HEK293 (cell line): ENCODE data around the gene KCNK7.

ENCODE experiments used
- BCL11A ChIP-seq: fragments of 450-650 bp; formaldehyde crosslinking; IDR thresholded peaks from 2 replicates; pipeline ENCODE4 v1.5.1; 2016; ENCODE audit warnings: low read depth, missing biosample characterization, missing genetic modification characterization
- YY2 ChIP-seq: fragments of 450-650 bp; formaldehyde crosslinking; IDR thresholded peaks from 2 replicates; pipeline ENCODE4 v1.5.1; 2016; ENCODE audit warnings: missing biosample characterization, missing genetic modification characterization
- ZNF133 ChIP-seq: fragments of 450-650 bp; formaldehyde crosslinking; IDR thresholded peaks from 2 replicates; pipeline ENCODE4 v1.5.1; 2016; ENCODE audit warnings: missing biosample characterization, missing genetic modification characterization
- ZNF302 ChIP-seq: fragments of 450-650 bp; formaldehyde crosslinking; IDR thresholded peaks from 2 replicates; pipeline ENCODE4 v1.5.1; 2016; ENCODE audit warnings: missing biosample characterization, missing genetic modification characterization, low read depth
- ZNF548 ChIP-seq: fragments of 450-650 bp; formaldehyde crosslinking; IDR thresholded peaks from 2 replicates; pipeline ENCODE4 v1.5.1; 2016; ENCODE audit warnings: missing biosample characterization, missing genetic modification characterization
- ZNF677 ChIP-seq: fragments of 450-650 bp; IDR thresholded peaks from 2 replicates; pipeline ENCODE4 v1.5.0; 2018; ENCODE audit warnings: missing biosample characterization, mild to moderate bottlenecking, missing genetic modification characterization, moderate library complexity
- TF ChIP-seq, protein P1 (sequence below): sonication (generic); formaldehyde crosslinking; IDR thresholded peaks from 2 replicates; pipeline ENCODE4 v1.8.1; 2022; ENCODE audit warnings: mild to moderate bottlenecking, moderate library complexity, missing genetic modification reagents

DNA sequence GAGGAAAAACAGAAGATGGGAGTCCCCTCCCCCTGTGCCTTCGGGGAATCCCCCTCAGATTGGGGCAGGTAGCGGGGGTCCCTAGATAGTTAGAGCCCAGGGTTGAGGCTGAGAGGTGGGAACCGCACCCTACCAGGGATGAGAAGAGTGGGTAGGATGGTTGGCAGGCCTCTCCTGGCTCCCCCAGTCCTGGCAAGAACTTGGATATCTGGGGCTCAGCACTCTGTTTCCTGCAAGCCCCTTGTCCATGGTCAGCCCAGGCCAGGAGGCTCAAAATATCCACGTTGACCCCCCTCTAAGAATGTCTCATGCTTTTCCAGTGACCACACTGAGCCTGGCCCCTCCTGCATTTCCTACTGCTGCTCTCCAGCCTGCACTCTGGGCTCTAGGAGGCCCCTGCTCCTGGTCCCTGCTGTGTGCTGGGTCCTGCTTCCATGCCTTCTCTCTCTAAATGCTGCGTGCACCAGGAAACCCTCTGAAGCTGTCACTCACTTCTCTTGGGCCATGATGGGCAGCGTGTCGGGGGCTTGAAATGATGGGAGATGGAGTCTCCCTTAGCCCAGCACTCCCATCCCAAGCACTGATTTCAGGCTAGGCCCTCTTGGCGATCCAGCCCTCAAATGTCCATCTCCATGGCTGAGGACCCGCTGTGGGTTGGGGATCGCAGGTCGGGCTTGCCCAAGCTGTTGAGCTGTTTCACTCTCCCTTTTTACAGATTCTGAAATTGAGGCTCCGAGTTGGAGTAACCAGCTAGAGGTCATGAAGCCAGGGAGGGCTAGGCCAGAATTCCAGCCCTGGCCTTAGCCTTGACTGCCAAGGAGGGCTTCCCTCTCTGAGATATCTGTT, 16.4 kb upstream of the KCNK7 start:
- TF ChIP-seq YY2 (tag by site-specific recombination) (no peak), ZNF677 (tag by site-specific recombination) (no peak), BCL11A (no peak), ZNF548 (tag by site-specific recombination) (no peak), ZNF302 (tag by site-specific recombination) (no peak), ZNF133 (tag by site-specific recombination) (no peak)
- TF ChIP-seq, protein P1, sequence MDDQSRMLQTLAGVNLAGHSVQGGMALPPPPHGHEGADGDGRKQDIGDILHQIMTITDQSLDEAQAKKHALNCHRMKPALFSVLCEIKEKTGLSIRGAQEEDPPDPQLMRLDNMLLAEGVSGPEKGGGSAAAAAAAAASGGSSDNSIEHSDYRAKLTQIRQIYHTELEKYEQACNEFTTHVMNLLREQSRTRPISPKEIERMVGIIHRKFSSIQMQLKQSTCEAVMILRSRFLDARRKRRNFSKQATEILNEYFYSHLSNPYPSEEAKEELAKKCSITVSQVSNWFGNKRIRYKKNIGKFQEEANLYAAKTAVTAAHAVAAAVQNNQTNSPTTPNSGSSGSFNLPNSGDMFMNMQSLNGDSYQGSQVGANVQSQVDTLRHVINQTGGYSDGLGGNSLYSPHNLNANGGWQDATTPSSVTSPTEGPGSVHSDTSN (CRISPR knock-in tag): no peak
